ENCODE data around the gene TLR5.
"Not testable (repeated sequence)": the region's sequence is repeated elsewhere in the genome, so short reads cannot be mapped to it uniquely, and the experiment has no call there.

TLR5 gene

GRCh38 chr1:223142795-223143536 lies at the start of gene TLR5:
TSS of gene TLR5 (minus strand) at chr1:223143248. CDS start at chr1:223113031, 30,217 bp downstream.
- no peak for DNase-seq

- DNase-seq, result no peak
These were observed 47.1 kb upstream of the TLR5 start for GRCh38 chr1:223189903-223190724.

- no peak for DNase-seq
These were observed 46.5 kb upstream of the TLR5 start for GRCh38 chr1:223189525-223189902.

- no peak for DNase-seq
These were observed 45.7 kb upstream of the TLR5 start for GRCh38 chr1:223188618-223189356.

- no peak for DNase-seq
These were observed 43.8 kb upstream of the TLR5 start for GRCh38 chr1:223186800-223187199.

- no peak for DNase-seq
These were observed 40.3 kb upstream of the TLR5 start for GRCh38 chr1:223183268-223183862.

- DNase-seq, result no peak
These were observed 37.8 kb upstream of the TLR5 start for GRCh38 chr1:223180731-223181321.

GRCh38 chr1:223179786-223180185 lies 36.7 kb upstream of the TLR5 start:
- no peak for DNase-seq

GRCh38 chr1:223179280-223179679 lies 36.2 kb upstream of the TLR5 start:
- no peak for DNase-seq

GRCh38 chr1:223177681-223178080 lies 34.6 kb upstream of the TLR5 start:
- DNase-seq, result no peak

- DNase-seq, result no peak
These were observed 33.4 kb upstream of the TLR5 start for GRCh38 chr1:223176437-223176836.

- no peak for DNase-seq
These were observed 32.6 kb upstream of the TLR5 start for GRCh38 chr1:223175633-223176032.

- DNase-seq, result no peak
These were observed 32.0 kb upstream of the TLR5 start for GRCh38 chr1:223175032-223175431.

GRCh38 chr1:223169458-223169857 lies 26.4 kb upstream of the TLR5 start:
- DNase-seq, result not testable (repeated sequence)

GRCh38 chr1:223161321-223161720 lies 18.3 kb upstream of the TLR5 start:
- no peak for DNase-seq

- no peak for DNase-seq
These were observed 13.3 kb upstream of the TLR5 start for GRCh38 chr1:223156343-223156742.

GRCh38 chr1:223155153-223155552 lies 12.1 kb upstream of the TLR5 start:
- DNase-seq, result no peak

- no peak for DNase-seq
These were observed 10.4 kb upstream of the TLR5 start for GRCh38 chr1:223153177-223154119.

- no peak for DNase-seq
These were observed 9.4 kb upstream of the TLR5 start for GRCh38 chr1:223152399-223152798.

GRCh38 chr1:223150443-223150842 lies 7.4 kb upstream of the TLR5 start:
- DNase-seq, result no peak

- peak; percentile 53 for DNase-seq
These were observed 4.8 kb upstream of the TLR5 start for GRCh38 chr1:223147873-223148272.

- no peak for DNase-seq
These were observed 4.4 kb upstream of the TLR5 start for GRCh38 chr1:223147409-223147808.

All from NCI-H524 treated with DMSO at 0.1 percent for 48 hours (cell line).